Measurements from ENCODE around the gene DYSF. TPM values are rescaled to one million over a fixed set of nuclear protein-coding genes. Genes with fewer than 3 reads are reported as not detected.

DYSF gene
- total RNA-seq, 1 experiment from 2014 or later, result 0.89 TPM

GRCh38 chr2:71598526-71598925 lies 145.2 kb downstream of the DYSF start:
- no peaks in the 10 kb centered on the region for H3K4me1 ChIP-seq (ENCODE audit: control insufficient read depth in 1 of 2, insufficient read depth in 2 of 2, low read length in 2 of 2)
- no peaks in the 10 kb centered on the region for H4K20me1 ChIP-seq (ENCODE audit: insufficient read depth)
- no peak for TF ChIP-seq TCF7L2 (IDR thresholded peaks at IDR 0.05; ENCODE audit: borderline replicate concordance, extremely low read depth, insufficient read depth, insufficient read length)
- no peak for TF ChIP-seq ELF1 (IDR thresholded peaks at IDR 0.05; ENCODE audit: borderline replicate concordance, low read depth)
- TF ChIP-seq POLR2AphosphoS5 (IDR thresholded peaks at IDR 0.05; ENCODE audit: low read depth, low read length), result no peak
- no peak for TF ChIP-seq CBX3 (IDR thresholded peaks at IDR 0.05; ENCODE audit: low read depth)
- no peak for TF ChIP-seq FOSL1 (IDR thresholded peaks at IDR 0.05; ENCODE audit: low read depth)
- no peak for TF ChIP-seq CEBPB (IDR thresholded peaks at IDR 0.05; ENCODE audit: low read depth)
- no peak for TF ChIP-seq ZFX (IDR thresholded peaks at IDR 0.05)
- no peak for TF ChIP-seq ZNF274 (IDR thresholded peaks at IDR 0.05; ENCODE audit: low read depth, low read length)
- no peak for TF ChIP-seq CTCF (IDR thresholded peaks at IDR 0.05 in 2 of 3, conservative IDR thresholded peaks at IDR 0.05 in 1 of 3; ENCODE audit: borderline replicate concordance in 1 of 3, insufficient read depth in 1 of 3, low read depth in 2 of 3, low read length in 2 of 3)
- TF ChIP-seq EZH2 (IDR thresholded peaks at IDR 0.05), result no peak
- no peak for TF ChIP-seq EGR1 (IDR thresholded peaks at IDR 0.05; ENCODE audit: low read depth)
- TF ChIP-seq MAX (IDR thresholded peaks at IDR 0.05), result no peak
- TF ChIP-seq EZH2phosphoT487 (IDR thresholded peaks at IDR 0.05; ENCODE audit: borderline replicate concordance), result no peak
- no peak for TF ChIP-seq SIN3A (IDR thresholded peaks at IDR 0.05; ENCODE audit: low read depth)
- TF ChIP-seq ATF3 (IDR thresholded peaks at IDR 0.05), result no peak
- TF ChIP-seq YY1 (IDR thresholded peaks at IDR 0.05; ENCODE audit: extremely low read depth, insufficient replicate concordance, low read depth, low read length), result no peak
- TF ChIP-seq SRF (IDR thresholded peaks at IDR 0.05; ENCODE audit: low read depth), result no peak
- no peak for TF ChIP-seq JUND (IDR thresholded peaks at IDR 0.05)
- TF ChIP-seq POLR2A (IDR thresholded peaks at IDR 0.05; ENCODE audit: borderline replicate concordance, extremely low read depth, insufficient read depth, insufficient read length), result no peak
- no peak overlapping the region for H3K4me2 ChIP-seq (ENCODE audit: low read length)
- H3K4me3 ChIP-seq (replicated peaks in 1 of 2; ENCODE audit: low read depth in 1 of 2, low read length in 2 of 2), result no peak overlapping the region
- no peak overlapping the region for H3K27ac ChIP-seq (ENCODE audit: low read depth, low read length)
- intact Hi-C loops (cut with micrococcal nuclease), result no loop called here
- H3K9me2 ChIP-seq (ENCODE audit: insufficient read depth), result no peaks in the 10 kb centered on the region
- POLR2A ChIA-PET, result no interaction called here
- no peaks in the 10 kb centered on the region for H3K79me2 ChIP-seq (ENCODE audit: insufficient read depth, low read length)
- CTCF ChIA-PET, result no interaction called here
- RAD21 ChIA-PET (ENCODE audit: low non-redundant PET in 1 of 2, low total read pairs in 2 of 2, uncharacterized antibody in 2 of 2, unreplicated experiment in 2 of 2), result no interaction called here
- no peak overlapping the region for H3K9ac ChIP-seq (ENCODE audit: low read length)
- ATAC-seq (no peak), DNase-seq (ENCODE audit: low read depth, low spot score) (no peak)
- H3K9me3 ChIP-seq (ENCODE audit: control insufficient read depth in 1 of 2, insufficient read depth in 1 of 2, low read depth in 1 of 2, low read length in 2 of 2), result no peaks in the 10 kb centered on the region
- no peaks in the 10 kb centered on the region for H3K36me3 ChIP-seq (ENCODE audit: control insufficient read depth in 1 of 2, insufficient read depth in 2 of 2, low read length in 2 of 2)
- H3K27me3 ChIP-seq (ENCODE audit: insufficient read depth, low read length), result no peaks in the 10 kb centered on the region
- no TSS peak for BruUV-seq (replicated peaks)
- H2AFZ ChIP-seq (ENCODE audit: low read depth, low read length, poor library complexity, severe bottlenecking), result no peak overlapping the region
